ENCODE measurements around the gene NUDCD3. TPM values are rescaled to one million over a fixed set of nuclear protein-coding genes. Genes with fewer than 3 reads are reported as not detected.

Gene NUDCD3
- total and polyA plus RNA-seq, 3 experiments from 2014 or later = 72.0 to 99.5 (median 98.8) TPM

DNA sequence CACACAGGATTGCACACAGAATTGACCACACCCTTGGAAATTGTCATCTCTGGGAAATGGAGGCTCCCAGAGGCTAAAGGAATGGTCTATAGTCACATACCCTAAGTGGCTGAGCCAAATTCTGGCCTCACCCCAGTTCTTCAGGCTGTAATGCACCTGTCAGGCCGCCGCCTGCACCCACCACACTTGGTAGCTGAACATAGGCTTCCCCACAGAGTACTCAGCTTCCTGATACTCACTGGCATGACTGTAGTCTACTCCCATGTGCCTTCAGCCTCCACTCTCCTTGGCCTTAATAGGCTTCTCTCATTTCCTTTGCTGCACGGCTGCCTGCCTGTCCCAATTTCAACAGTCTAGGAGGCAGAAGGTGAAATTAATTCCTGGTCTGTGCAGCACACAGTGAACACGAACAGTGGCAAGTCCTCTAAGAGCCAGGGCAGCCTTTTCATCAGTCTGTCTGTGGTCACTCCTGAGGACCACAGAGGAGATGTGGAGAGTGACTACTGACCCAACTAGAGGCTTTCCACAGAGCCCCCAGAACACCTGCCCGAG lies 42.5 kb downstream of the NUDCD3 start:
- H3K9me3 Mint-ChIP-seq = no peaks in the 10 kb centered on the region
- H3K9me3 ChIP-seq (ENCODE audit: low read length) = no peaks in the 10 kb centered on the region
- peaks cover 7% of the 10 kb centered on the region for H3K4me1 ChIP-seq (ENCODE audit: insufficient read depth, low read length)
- no peak overlapping the region for H3K4me3 ChIP-seq (ENCODE audit: low read length)
- H3K4me3 Mint-ChIP-seq = no peak overlapping the region
- H3K36me3 ChIP-seq (ENCODE audit: insufficient read depth, low read length) = peaks cover 12% of the 10 kb centered on the region
- peak overlapping the region in 2 of 8 donors; percentile 7 to 51 for H3K27ac Mint-ChIP-seq
- no peak overlapping the region for H3K27ac ChIP-seq (ENCODE audit: low read depth, low read length)
- ChIA-PET POLR2A (no interaction called here), CTCF (no interaction called here)
- H3K27me3 Mint-ChIP-seq = no peaks in the 10 kb centered on the region
- peaks cover 41 to 83% (median 61%) of the 10 kb centered on the region in 3 donors for H3K4me1 Mint-ChIP-seq
- DNase-seq = no peak
- H3K27me3 ChIP-seq (ENCODE audit: insufficient read depth, low read length, poor library complexity, severe bottlenecking) = no peaks in the 10 kb centered on the region
- peaks cover 5 to 78% (median 35%) of the 10 kb centered on the region in 3 donors for H3K36me3 Mint-ChIP-seq

DNA sequence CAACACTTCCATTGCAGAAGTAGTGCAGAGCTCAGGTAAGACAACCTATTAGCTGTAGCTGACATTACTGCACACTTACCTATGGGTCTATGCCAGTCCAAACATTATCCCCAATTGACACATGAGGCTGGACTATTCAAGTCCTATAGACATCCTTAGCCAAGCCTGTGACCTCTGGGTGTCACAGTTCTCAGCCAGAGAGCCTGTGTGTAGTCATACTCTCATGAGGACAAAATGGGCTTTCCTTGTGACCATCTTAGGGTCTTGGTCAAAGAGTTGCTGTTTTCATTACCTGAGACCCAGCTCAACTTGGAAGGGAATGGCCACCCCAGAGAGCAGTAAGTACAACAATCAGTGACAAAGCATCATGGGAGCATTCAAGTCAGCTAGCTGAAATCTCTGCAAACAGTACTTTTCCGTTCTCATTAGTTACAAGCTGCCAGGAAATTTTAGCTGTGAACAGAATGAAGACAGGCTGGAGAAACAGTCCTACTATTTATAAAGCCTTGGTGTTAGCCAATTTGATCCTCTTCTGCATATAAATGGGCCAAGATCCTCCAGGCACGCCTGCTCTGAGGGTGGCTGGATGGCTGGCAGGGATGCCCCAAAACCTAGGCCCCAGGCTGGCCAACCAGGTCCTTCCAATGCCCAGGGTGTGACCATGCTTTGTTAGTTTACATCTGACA lies 44.3 kb downstream of the NUDCD3 start:
- Histone ChIP-seq H3K27me3 (ENCODE audit: insufficient read depth, low read length, poor library complexity, severe bottlenecking) (no peaks in the 10 kb centered on the region), H3K36me3 (ENCODE audit: insufficient read depth, low read length) (peaks cover 12% of the 10 kb centered on the region), H3K9me3 (ENCODE audit: low read length) (no peaks in the 10 kb centered on the region), H3K27ac (ENCODE audit: low read depth, low read length) (no peak overlapping the region), H3K4me3 (ENCODE audit: low read length) (no peak overlapping the region), H3K4me1 (ENCODE audit: insufficient read depth, low read length) (peaks cover 12% of the 10 kb centered on the region)
- H3K9me3 Mint-ChIP-seq = no peaks in the 10 kb centered on the region
- DNase-seq = no peak
- ChIA-PET CTCF (no interaction called here), POLR2A (no interaction called here)
- H3K27me3 Mint-ChIP-seq = no peaks in the 10 kb centered on the region
- no peak overlapping the region for H3K27ac Mint-ChIP-seq
- H3K36me3 Mint-ChIP-seq = peaks cover 5 to 68% (median 31%) of the 10 kb centered on the region in 3 donors
- H3K4me3 Mint-ChIP-seq = no peak overlapping the region
- H3K4me1 Mint-ChIP-seq = peaks cover 47 to 82% (median 70%) of the 10 kb centered on the region in 3 donors

DNA sequence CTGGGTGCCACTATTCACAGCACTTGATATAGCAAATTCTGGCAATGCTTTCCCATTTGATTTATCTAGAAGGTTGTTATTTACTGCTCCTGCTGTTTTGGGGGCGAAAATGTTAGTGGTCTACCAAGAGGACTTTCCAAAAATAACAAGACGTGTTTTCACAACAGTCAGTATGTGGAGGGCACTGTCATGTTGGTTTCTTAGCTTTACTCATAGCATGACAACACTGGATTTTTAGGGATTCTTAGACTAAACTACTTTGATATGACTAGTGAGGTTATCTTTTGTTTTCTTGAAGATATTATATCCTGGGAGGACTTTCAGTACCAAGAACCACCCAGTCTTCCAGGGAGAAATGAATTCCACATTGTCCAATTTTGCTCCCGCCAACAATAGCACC lies 49.4 kb downstream of the NUDCD3 start:
- no peak overlapping the region for H3K4me3 Mint-ChIP-seq
- Histone ChIP-seq H3K4me3 (ENCODE audit: low read length) (no peak overlapping the region), H3K27me3 (ENCODE audit: insufficient read depth, low read length, poor library complexity, severe bottlenecking) (no peaks in the 10 kb centered on the region), H3K36me3 (ENCODE audit: insufficient read depth, low read length) (peaks cover 3% of the 10 kb centered on the region), H3K9me3 (ENCODE audit: low read length) (no peaks in the 10 kb centered on the region), H3K4me1 (ENCODE audit: insufficient read depth, low read length) (peaks cover 6% of the 10 kb centered on the region), H3K27ac (ENCODE audit: low read depth, low read length) (no peak overlapping the region)
- no peaks in the 10 kb centered on the region for H3K9me3 Mint-ChIP-seq
- H3K4me1 Mint-ChIP-seq = peaks cover 52 to 80% (median 78%) of the 10 kb centered on the region in 3 donors
- H3K36me3 Mint-ChIP-seq = peaks cover 5 to 51% (median 17%) of the 10 kb centered on the region in 3 donors
- ChIA-PET POLR2A (no interaction called here), CTCF (no interaction called here)
- peak overlapping the region in 3 of 8 donors; percentile 7 to 78 (median 17) for H3K27ac Mint-ChIP-seq
- H3K27me3 Mint-ChIP-seq = no peaks in the 10 kb centered on the region
- DNase-seq = no peak

DNA sequence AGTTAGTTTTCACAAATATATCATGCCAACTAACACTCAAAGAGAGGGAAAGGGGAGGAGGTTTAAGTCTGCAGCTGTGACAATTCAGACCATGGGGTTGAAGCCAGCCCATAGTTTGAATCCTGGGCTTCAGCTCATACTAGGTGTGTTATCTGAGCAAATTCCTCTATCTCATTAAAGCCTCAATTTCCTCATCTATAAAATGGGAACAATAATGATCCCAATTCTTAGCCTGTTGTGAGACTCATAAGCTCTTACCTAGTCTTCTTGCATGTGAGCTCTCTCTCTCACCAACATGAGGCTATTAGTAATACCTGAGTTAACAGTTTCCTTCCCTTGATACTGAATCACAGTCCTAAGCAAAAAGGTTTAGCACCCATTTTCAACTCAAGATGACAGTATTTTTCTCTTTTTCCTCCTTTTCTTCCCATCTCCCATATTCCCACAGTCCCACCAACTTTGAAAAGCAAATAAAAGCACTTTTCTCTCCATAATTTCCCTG lies 49.8 kb downstream of the NUDCD3 start:
- no peak for DNase-seq
- Mint-ChIP-seq H3K36me3 (peaks cover 5 to 47% (median 14%) of the 10 kb centered on the region in 3 donors), H3K4me3 (no peak overlapping the region), H3K4me1 (peaks cover 54 to 81% (median 79%) of the 10 kb centered on the region in 3 donors), H3K9me3 (no peaks in the 10 kb centered on the region), H3K27me3 (no peaks in the 10 kb centered on the region), H3K27ac (peak overlapping the region in 1 of 8 donors; percentile 17)
- H3K4me1 ChIP-seq (ENCODE audit: insufficient read depth, low read length) = peaks cover 6% of the 10 kb centered on the region
- H3K36me3 ChIP-seq (ENCODE audit: insufficient read depth, low read length) = no peaks in the 10 kb centered on the region
- CTCF ChIA-PET = no interaction called here
- POLR2A ChIA-PET = no interaction called here
- H3K27me3 ChIP-seq (ENCODE audit: insufficient read depth, low read length, poor library complexity, severe bottlenecking) = no peaks in the 10 kb centered on the region
- no peak overlapping the region for H3K4me3 ChIP-seq (ENCODE audit: low read length)
- H3K9me3 ChIP-seq (ENCODE audit: low read length) = no peaks in the 10 kb centered on the region
- H3K27ac ChIP-seq (ENCODE audit: low read depth, low read length) = no peak overlapping the region

DNA sequence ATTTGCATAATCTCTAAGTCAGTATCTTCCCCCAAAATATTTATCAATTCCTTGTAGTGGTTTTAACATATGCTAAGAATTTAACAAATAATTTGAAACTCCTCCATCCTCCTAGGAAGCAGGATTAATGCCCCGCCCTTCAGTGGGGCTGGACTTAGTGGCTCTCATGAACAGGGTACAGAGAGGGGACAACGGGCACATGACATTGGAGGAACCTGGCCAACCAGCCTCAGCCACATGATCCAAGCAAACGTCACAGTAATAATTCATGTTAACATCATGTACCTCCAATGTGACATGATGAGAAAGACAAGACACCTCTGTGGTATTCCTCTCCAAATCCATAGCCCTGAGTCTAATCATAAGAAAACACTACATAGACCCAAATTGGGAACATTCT lies 50.5 kb downstream of the NUDCD3 start:
- Histone ChIP-seq H3K27ac (ENCODE audit: low read depth, low read length) (no peak overlapping the region), H3K4me3 (ENCODE audit: low read length) (no peak overlapping the region), H3K27me3 (ENCODE audit: insufficient read depth, low read length, poor library complexity, severe bottlenecking) (no peaks in the 10 kb centered on the region), H3K36me3 (ENCODE audit: insufficient read depth, low read length) (no peaks in the 10 kb centered on the region), H3K4me1 (ENCODE audit: insufficient read depth, low read length) (peaks cover 6% of the 10 kb centered on the region), H3K9me3 (ENCODE audit: low read length) (no peaks in the 10 kb centered on the region)
- CTCF ChIA-PET = no interaction called here
- Mint-ChIP-seq H3K36me3 (peaks cover 0 to 45% (median 8%) of the 10 kb centered on the region in 3 donors), H3K4me3 (peak overlapping the region in 1 of 7 donors; percentile 29), H3K4me1 (peaks cover 53 to 81% (median 79%) of the 10 kb centered on the region in 3 donors), H3K27me3 (no peaks in the 10 kb centered on the region), H3K27ac (peak overlapping the region in 1 of 8 donors; percentile 63), H3K9me3 (no peaks in the 10 kb centered on the region)
- no peak for DNase-seq
- POLR2A ChIA-PET = no interaction called here

DNA sequence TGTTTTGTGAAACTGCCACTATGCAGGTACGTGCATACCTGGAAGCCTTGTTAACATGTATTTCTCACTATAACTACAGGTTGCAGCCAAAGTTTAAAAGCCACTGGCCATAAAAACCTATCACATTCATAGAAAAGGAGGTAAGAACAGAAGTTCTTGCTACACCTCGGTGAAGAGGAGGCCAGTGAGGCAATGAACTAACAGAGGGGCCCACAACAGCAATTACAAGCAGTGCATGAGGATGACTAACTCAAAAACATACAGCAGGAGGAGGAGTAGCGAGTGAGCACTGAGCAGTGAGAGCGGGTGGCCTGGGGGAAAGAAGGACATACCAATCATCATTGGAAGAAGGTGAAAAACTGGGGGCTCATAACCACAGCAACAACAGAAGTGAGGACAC lies 51.6 kb downstream of the NUDCD3 start:
- no peaks in the 10 kb centered on the region for H3K27me3 ChIP-seq (ENCODE audit: insufficient read depth, low read length, poor library complexity, severe bottlenecking)
- no peak overlapping the region for H3K27ac ChIP-seq (ENCODE audit: low read depth, low read length)
- Mint-ChIP-seq H3K36me3 (peaks cover 0 to 46% (median 1%) of the 10 kb centered on the region in 3 donors), H3K27ac (peak overlapping the region in 3 of 8 donors; percentile 39 to 92 (median 46)), H3K27me3 (no peaks in the 10 kb centered on the region), H3K9me3 (no peaks in the 10 kb centered on the region), H3K4me3 (no peak overlapping the region), H3K4me1 (peaks cover 55 to 83% (median 82%) of the 10 kb centered on the region in 3 donors)
- ChIA-PET POLR2A (no interaction called here), CTCF (no interaction called here)
- no peak for DNase-seq
- no peaks in the 10 kb centered on the region for H3K9me3 ChIP-seq (ENCODE audit: low read length)
- no peaks in the 10 kb centered on the region for H3K36me3 ChIP-seq (ENCODE audit: insufficient read depth, low read length)
- no peak overlapping the region for H3K4me3 ChIP-seq (ENCODE audit: low read length)
- peaks cover 6% of the 10 kb centered on the region for H3K4me1 ChIP-seq (ENCODE audit: insufficient read depth, low read length)

DNA sequence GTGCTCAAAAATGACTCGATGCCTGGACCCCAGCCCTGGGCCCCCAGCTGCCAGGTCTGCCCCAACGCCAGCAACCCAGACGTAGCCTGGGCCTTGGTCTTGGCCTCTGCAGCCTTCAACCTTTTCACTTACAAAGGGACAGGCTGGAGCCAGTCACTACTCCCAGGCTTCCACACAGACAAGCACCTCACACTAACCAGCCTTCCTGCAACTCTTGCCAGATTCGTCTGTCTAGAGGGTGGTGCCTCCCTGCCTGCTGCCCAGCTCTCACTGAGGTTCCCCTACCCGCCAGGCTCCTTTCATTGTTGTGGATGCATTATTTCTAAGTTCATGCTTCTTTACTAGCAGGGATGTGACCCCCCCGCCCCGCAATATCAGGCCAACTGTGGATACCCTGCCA lies 56.3 kb downstream of the NUDCD3 start:
- Mint-ChIP-seq H3K27me3 (no peaks in the 10 kb centered on the region), H3K36me3 (peaks cover 0 to 47% (median 5%) of the 10 kb centered on the region in 3 donors), H3K27ac (peak overlapping the region in 2 of 8 donors; percentile 12 to 31), H3K4me1 (peaks cover 45 to 83% (median 74%) of the 10 kb centered on the region in 3 donors), H3K4me3 (peak overlapping the region in 1 of 7 donors; percentile 23), H3K9me3 (no peaks in the 10 kb centered on the region)
- CTCF ChIA-PET = no interaction called here
- Histone ChIP-seq H3K36me3 (ENCODE audit: insufficient read depth, low read length) (no peaks in the 10 kb centered on the region), H3K27ac (ENCODE audit: low read depth, low read length) (no peak overlapping the region), H3K4me3 (ENCODE audit: low read length) (no peak overlapping the region), H3K9me3 (ENCODE audit: low read length) (no peaks in the 10 kb centered on the region), H3K4me1 (ENCODE audit: insufficient read depth, low read length) (peaks cover 3% of the 10 kb centered on the region), H3K27me3 (ENCODE audit: insufficient read depth, low read length, poor library complexity, severe bottlenecking) (no peaks in the 10 kb centered on the region)
- no peak for DNase-seq
- POLR2A ChIA-PET = no interaction called here

DNA sequence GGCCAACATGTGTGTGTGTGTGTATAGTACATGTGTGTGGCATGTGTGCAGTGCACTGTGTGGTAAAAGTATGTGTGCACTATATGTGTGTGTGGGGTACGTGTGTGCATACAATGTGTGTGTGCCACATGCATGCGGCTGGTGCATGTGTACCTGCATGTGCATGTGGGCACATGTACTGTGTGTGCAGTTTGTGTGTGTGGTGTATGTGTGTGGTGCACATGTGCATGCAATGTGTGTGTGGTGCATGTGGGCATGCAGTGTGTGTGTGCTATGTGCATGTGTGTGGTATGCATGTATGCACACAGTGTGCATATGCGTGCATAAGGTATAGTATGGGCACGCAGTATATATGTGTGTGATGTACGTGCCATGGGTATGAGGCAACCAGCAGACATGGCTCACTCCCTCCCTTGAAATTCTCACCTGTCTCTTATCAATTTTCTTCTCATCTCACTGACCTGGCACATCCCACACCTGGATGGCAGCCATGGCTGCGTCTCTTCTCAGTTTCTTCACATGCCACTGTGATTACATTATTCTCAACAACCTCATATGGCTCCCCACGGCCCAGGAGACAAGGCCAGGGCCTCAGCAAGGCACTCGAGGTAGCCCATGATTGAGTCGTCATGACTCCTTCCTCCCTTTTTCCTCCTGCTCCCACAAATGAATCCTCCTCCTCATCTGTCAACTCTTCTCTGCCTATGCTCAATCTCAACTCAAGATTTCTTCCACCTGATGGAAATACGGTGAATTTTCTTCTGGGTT lies 57.0 kb downstream of the NUDCD3 start:
- no peaks in the 10 kb centered on the region for H3K27me3 Mint-ChIP-seq
- H3K9me3 Mint-ChIP-seq = no peaks in the 10 kb centered on the region
- H3K27ac ChIP-seq (ENCODE audit: low read depth, low read length) = no peak overlapping the region
- H3K36me3 ChIP-seq (ENCODE audit: insufficient read depth, low read length) = no peaks in the 10 kb centered on the region
- no peaks in the 10 kb centered on the region for H3K27me3 ChIP-seq (ENCODE audit: insufficient read depth, low read length, poor library complexity, severe bottlenecking)
- peaks cover 45 to 81% (median 73%) of the 10 kb centered on the region in 3 donors for H3K4me1 Mint-ChIP-seq
- peaks cover 0 to 40% (median 4%) of the 10 kb centered on the region in 3 donors for H3K36me3 Mint-ChIP-seq
- no peak overlapping the region for H3K4me3 ChIP-seq (ENCODE audit: low read length)
- H3K9me3 ChIP-seq (ENCODE audit: low read length) = no peaks in the 10 kb centered on the region
- no peak for DNase-seq
- ChIA-PET CTCF (interaction anchor here (1.1 kb wide), 1 partner anchor 56 kb away, joined by 3 read pairs; no protein-coding TSS in a partner anchor), POLR2A (no interaction called here)
- H3K4me3 Mint-ChIP-seq = peak overlapping the region in 1 of 7 donors; percentile 10
- H3K4me1 ChIP-seq (ENCODE audit: insufficient read depth, low read length) = peaks cover 3% of the 10 kb centered on the region
- peak overlapping the region in 5 of 8 donors; percentile 24 to 42 (median 36) for H3K27ac Mint-ChIP-seq
